Gastroesophageal sphincter (tissue), 4 donors: ENCODE data around the gene INHBA. TPM values are rescaled to one million over a fixed set of nuclear protein-coding genes. Genes with fewer than 3 reads are reported as not detected.

Experiments
- ATAC-seq: fragments of 150-250 bp; one replicate; pipeline ENCODE4 v1.9.1; 2016; ENCODE audit warnings: mild to moderate bottlenecking, moderate library complexity
- H3K27ac ChIP-seq, 4 donors: fragments of 200-600 bp; sonication (generic) in 3 of 4; 1 replicate in 3 of 4; 2 replicates in 1 of 4; pipeline ENCODE4 v1.5.1; 2016 to 2019
- H3K27me3 ChIP-seq: fragments of 200-600 bp; sonication (generic); one replicate; pipeline ENCODE4 v1.5.1; 2019
- H3K36me3 ChIP-seq, 2 donors: fragments of 200-600 bp; sonication (generic); one replicate each; pipeline ENCODE4 v1.5.1; 2019; ENCODE audit warnings: control low read depth in 1 of 2
- H3K4me1 ChIP-seq, 3 donors: fragments of 200-600 bp; sonication (generic); 1 replicate in 2 of 3; 2 replicates in 1 of 3; pipeline ENCODE4 v1.5.1; 2016 to 2019; ENCODE audit warnings: control low read depth in 2 of 3
- H3K4me3 ChIP-seq, 2 donors: fragments of 200-600 bp; sonication (generic); one replicate each; pipeline ENCODE4 v1.5.1; 2019; ENCODE audit warnings: mild to moderate bottlenecking in 1 of 2, moderate library complexity in 1 of 2
- H3K9me3 ChIP-seq, 3 donors: fragments of 200-600 bp; sonication (generic); one replicate each; pipeline ENCODE4 v1.5.1; 2017 to 2019; ENCODE audit warnings: control low read depth in 2 of 3
- CTCF ChIP-seq, 4 experiments: fragments of 200-600 bp in 2 of 4; fragments of 450-650 bp in 2 of 4; sonication (generic) in 1 of 4; IDR thresholded peaks; one replicate each; pipeline ENCODE4 v1.5.1; 2017 to 2019; ENCODE audit warnings: antibody characterized with exemption in 4 of 4, mild to moderate bottlenecking in 2 of 4, moderate library complexity in 2 of 4
- EP300 ChIP-seq: sonication (generic); formaldehyde crosslinking; IDR thresholded peaks from one replicate; pipeline ENCODE4 v1.6.1; 2017; ENCODE audit warnings: antibody characterized with exemption, mild to moderate bottlenecking
- POLR2A ChIP-seq, 2 donors: fragments of 450-650 bp; IDR thresholded peaks; one replicate each; pipeline ENCODE4 v1.6.1; 2017; ENCODE audit warnings: antibody characterized with exemption in 2 of 2, mild to moderate bottlenecking in 2 of 2, moderate library complexity in 1 of 2
- POLR2AphosphoS5 ChIP-seq: sonication (generic); formaldehyde crosslinking; IDR thresholded peaks from one replicate; pipeline ENCODE4 v1.6.1; 2017; ENCODE audit warnings: antibody characterized with exemption
- WGBS, 2 donors: methylation state at CpG; one replicate each; pipeline ENCODE4 v1.1.5; 2018; ENCODE audit warnings: low coverage in 1 of 2; 5-methylcytosine and 5-hydroxymethylcytosine counted together
- total RNA-seq, 4 donors: library from RNA; depleted of rRNA; stranded (reverse); fragments of >200 nt; gene quantifications; one replicate each; pipeline ENCODE4 v1.1.0, GENCODE V29; 2016

The INHBA gene
- total RNA-seq, 4 donors from 2014 or later = 16.7 to 49.2 (median 44.5) TPM

DNA sequence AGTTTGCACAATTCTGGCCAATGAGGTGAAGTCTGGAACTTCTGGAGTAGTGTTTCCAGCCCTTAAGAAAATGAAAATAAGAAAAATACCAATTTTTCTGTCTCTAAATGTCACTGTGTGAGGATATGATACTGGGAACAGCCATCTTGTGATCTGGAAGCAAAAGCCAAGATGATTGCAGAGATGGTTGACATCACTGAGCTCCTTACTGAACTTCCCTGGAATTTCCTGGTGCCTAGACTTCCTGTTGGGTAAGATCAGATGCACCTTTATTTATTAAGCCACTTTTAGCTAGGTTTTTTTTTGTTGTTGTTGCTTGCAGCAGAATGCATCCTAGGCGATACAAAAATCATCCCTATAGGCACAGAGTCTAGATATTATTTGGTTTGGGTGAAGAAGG is 27.3 kb upstream of the INHBA start:
- H3K4me1 ChIP-seq = peaks cover 0 to 19% (median 0%) of the 10 kb centered on the region in 3 donors
- H3K27ac ChIP-seq = no peak overlapping the region
- no peak for TF ChIP-seq CTCF (IDR thresholded peaks at IDR 0.05)
- TF ChIP-seq POLR2AphosphoS5 = no peak
- no peak for TF ChIP-seq POLR2A (IDR thresholded peaks at IDR 0.05)
- TF ChIP-seq EP300 = no peak
- no peaks in the 10 kb centered on the region for H3K9me3 ChIP-seq
- H3K4me3 ChIP-seq = no peak overlapping the region
- no peaks in the 10 kb centered on the region for H3K27me3 ChIP-seq
- WGBS, 2 donors = 100% methylated on average over 1 of the region's 1 CpG; no CpG with 5 or more reads in 1 of the 2 donors
- ATAC-seq = no peak
- no peaks in the 10 kb centered on the region for H3K36me3 ChIP-seq

DNA sequence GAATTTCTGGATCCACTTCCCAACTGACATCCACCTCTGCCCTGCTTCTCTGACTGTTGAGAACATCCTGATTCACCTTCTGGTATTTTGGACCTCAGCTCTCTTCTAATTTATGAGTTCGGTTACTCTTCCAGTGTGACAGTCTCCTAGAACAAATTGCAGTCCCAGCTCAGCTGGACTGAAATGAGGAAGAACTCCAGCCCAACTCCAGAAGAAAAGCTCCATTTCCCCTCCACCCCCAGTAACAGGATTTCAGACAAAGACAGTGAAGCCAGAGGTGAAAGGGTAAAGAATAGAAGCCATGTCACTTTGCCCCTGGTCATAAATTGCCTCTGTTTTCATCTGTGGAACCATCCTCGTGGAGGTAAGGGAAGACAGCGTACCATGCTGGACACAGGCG is 26.2 kb upstream of the INHBA start:
- no peak overlapping the region for H3K4me3 ChIP-seq
- H3K27me3 ChIP-seq = no peaks in the 10 kb centered on the region
- no peak for TF ChIP-seq CTCF (IDR thresholded peaks at IDR 0.05)
- no peak for TF ChIP-seq POLR2AphosphoS5
- no peak for TF ChIP-seq EP300
- TF ChIP-seq POLR2A (IDR thresholded peaks at IDR 0.05) = no peak
- no peaks in the 10 kb centered on the region for H3K36me3 ChIP-seq
- 97 to 100% methylated on average over 2 to 4 of the region's 4 CpGs for WGBS, 2 donors
- peaks cover 0 to 19% (median 0%) of the 10 kb centered on the region in 3 donors for H3K4me1 ChIP-seq
- no peak for ATAC-seq
- no peak overlapping the region for H3K27ac ChIP-seq
- no peaks in the 10 kb centered on the region for H3K9me3 ChIP-seq

- Histone ChIP-seq H3K27me3 (no peaks in the 10 kb centered on the region), H3K9me3 (no peaks in the 10 kb centered on the region), H3K4me1 (peaks cover 0 to 2% (median 0%) of the 10 kb centered on the region in 3 donors), H3K27ac (no peak overlapping the region), H3K4me3 (no peak overlapping the region), H3K36me3 (no peaks in the 10 kb centered on the region)
- TF ChIP-seq POLR2AphosphoS5 = no peak
- TF ChIP-seq CTCF (IDR thresholded peaks at IDR 0.05) = no peak
- WGBS, 2 donors = 90 to 91% methylated on average over 6 of the region's 6 CpGs
- no peak for ATAC-seq
Observed at GRCh38 chr7:41725013-41725412, 22.1 kb upstream of the INHBA start.

DNA sequence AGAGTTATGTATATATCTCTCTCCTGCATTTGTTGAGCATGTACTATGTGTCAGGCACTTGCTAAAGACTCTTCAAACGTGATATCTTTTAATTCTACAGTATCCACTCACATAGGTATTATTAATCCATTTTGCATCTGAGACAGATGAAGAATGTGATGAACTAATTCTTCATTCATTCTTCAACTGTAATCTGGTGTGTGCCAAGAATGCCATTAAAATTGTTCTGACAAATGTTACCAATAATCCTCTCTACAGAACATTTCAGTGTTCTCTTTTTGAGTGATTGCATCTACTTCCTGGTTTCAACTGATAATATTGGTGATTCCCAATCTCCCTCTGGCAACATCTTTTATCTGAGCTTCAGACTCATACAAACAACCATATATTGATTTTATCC is 18.0 kb upstream of the INHBA start:
- no peaks in the 10 kb centered on the region for H3K27me3 ChIP-seq
- no peak overlapping the region for H3K4me3 ChIP-seq
- no peak for TF ChIP-seq CTCF (IDR thresholded peaks at IDR 0.05)
- TF ChIP-seq EP300 = no peak
- no peak for TF ChIP-seq POLR2A (IDR thresholded peaks at IDR 0.05)
- no peak for TF ChIP-seq POLR2AphosphoS5
- H3K9me3 ChIP-seq = no peaks in the 10 kb centered on the region
- no peaks in the 10 kb centered on the region for H3K36me3 ChIP-seq
- H3K4me1 ChIP-seq = no peaks in the 10 kb centered on the region
- WGBS, 2 donors = 38 to 42% methylated on average over 1 of the region's 1 CpG
- no peak for ATAC-seq
- no peak overlapping the region for H3K27ac ChIP-seq

DNA sequence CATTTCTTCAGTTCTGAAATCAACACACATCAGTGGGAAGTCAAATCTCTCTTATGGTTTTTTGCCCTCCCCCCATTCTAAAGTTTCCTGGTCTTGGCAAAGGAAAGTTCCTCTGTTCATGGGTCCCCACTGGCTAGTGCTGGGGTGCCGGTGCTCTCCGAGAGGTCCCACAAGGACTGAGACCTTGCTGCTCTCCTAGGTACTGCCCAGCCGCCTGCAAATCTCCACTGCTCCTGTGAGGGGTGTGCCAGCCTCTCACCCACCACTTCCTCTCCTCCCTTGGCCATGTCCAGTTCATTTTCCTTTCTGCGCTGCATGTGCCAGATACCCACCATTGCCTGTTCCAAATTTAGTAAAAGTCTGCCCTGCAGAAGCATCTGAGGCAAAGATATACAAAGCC is 17.2 kb upstream of the INHBA start:
- Histone ChIP-seq H3K27ac (no peak overlapping the region), H3K4me3 (no peak overlapping the region), H3K4me1 (no peaks in the 10 kb centered on the region), H3K27me3 (no peaks in the 10 kb centered on the region), H3K36me3 (no peaks in the 10 kb centered on the region), H3K9me3 (no peaks in the 10 kb centered on the region)
- 90 to 100% methylated on average over 1 to 3 of the region's 4 CpGs for WGBS, 2 donors
- ATAC-seq = no peak
- TF ChIP-seq CTCF (IDR thresholded peaks at IDR 0.05) (no peak), EP300 (no peak), POLR2A (IDR thresholded peaks at IDR 0.05) (no peak), POLR2AphosphoS5 (no peak)
